T-helper 2 cell (primary cell): ENCODE data around the gene ELK1.
"Not testable (repeated sequence)": the region's sequence is repeated elsewhere in the genome, so short reads cannot be mapped to it uniquely, and the experiment has no call there.

Experiments used
- DNase-seq, 5 experiments: peaks; one replicate each; pipeline versions ENCODE4 v3.0.0 to v3.0.0-alpha.2; 2012 to 2022

The ELK1 gene

DNA sequence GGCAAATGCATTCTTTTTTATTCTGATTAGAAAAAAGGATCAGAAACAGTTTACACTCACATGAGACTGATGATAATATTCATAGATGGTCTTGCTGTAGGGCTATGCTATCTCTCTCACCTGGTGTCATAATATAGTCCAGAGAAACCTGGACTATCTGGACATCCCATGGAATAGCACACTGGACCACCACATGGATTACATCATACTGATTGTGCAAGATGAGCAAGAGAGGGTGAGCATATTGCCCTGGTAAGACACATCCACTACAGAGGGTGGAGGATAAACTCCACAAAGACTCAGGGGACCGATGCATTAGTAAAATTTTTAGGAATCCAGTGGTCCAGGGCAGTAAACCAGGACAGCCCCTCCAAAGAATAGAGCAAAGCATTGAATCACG lies 38.9 kb downstream of the ELK1 start:
- DNase-seq: no peak

DNA sequence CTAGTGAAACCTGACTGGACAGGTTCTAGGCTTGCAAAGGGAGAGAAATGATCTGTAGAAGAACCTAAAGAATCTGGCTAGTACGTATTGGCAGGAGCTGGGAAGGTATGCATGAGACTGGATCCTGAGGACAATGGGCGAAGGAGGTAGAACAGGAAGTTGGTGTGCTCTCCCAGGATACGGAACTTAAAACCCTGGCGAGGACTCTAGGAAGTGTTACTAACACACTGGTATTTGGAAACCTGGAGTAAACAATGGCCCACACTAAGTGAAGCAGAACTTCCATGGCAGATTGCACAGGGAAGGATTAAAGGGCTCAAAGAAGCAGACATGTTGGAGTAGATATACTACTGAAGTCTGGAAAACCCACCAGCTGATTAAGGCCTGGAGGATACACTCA lies 39.9 kb downstream of the ELK1 start:
- DNase-seq: no peak

DNA sequence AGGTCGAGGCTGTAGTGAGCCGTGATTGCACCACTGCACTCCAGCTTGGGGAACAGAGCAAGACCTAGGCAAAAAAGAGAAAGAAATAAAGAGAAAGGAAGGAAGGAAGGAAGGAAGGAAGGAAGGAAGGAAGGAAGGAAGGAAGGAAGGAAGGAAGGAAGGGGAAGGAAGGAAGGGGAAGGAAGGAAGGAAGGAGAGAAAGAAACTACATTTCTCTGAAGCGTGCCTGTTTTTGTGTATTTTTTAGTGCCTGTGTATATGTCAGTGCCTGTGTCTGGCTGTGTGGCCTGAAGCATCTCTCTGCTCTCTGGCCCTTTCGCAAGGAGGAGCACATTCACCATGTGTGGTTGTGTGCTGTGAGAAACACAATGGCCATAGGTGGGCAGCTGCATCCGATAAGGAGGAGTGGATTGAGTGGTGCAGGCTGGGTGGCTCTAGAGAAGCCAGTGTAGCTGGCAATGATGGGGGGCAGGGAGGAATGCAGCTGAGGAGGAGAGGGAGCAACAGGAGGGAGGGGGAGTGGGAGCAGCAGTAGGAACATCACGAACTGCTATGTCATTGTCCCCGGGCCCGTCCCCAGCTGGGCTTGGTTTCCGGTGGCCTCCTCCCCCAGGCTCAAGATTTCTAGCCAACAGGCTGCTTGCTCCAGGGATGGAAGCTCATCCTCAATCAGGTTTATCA lies 42.1 kb downstream of the ELK1 start:
- no peak for DNase-seq

DNA sequence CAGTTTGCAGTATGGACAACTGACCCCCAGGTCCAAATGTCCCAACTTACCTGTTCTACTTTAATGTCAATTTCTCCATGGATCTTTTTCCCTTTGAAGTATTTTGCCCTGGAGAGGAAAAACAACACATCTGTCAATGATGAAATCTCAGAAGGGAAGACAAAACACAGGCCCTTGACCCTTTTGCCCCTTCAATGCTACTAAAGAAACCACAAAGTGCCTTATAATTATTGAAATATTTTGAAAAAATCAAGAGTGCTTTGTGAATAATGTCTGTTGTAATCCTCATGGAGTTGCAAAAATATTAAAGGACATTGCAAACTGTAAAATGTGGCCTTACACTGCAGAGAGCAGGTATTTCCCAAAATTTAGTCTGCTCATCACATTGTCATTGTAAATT lies 43.3 kb downstream of the ELK1 start:
- DNase-seq: no peak

DNA sequence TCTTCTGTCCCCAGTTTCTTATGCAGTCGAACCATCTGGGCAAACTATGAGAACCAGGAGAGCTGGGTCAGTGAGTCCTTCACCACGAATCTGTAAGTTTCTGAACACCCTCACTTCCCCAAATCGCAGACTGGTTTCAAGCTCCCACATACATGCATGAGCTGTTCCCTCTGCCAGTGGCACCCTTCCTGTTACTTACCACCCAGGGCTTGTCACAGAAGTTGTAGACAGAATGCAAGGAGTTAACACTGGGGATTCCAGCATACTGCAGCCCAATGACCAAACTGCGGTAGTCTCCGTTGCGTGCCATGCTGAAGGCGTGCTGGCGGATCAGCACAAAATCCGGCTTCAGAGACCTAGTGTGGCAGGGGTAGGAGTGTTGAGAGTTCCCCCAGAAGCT lies 45.3 kb downstream of the ELK1 start:
- no peak for DNase-seq

DNA sequence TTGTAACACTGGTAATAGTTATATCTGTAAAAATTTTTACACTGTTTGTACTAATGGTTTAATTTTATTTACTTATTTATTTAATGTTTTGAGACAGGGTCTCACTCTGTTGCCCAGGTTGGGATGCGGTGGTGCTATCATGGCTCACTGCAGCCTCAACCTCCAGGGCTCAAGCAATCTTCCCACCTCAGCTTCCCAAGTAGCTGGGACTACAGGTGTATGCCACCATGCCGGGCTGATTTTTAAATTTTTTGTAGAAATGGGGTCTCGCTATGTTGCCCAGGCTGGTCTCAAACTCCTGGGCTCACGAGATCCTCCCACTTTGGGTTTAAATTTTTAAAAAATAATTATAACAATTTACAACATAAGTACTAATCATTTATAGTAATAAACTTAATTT lies 47.2 kb downstream of the ELK1 start:
- DNase-seq: not testable (repeated sequence)

DNA sequence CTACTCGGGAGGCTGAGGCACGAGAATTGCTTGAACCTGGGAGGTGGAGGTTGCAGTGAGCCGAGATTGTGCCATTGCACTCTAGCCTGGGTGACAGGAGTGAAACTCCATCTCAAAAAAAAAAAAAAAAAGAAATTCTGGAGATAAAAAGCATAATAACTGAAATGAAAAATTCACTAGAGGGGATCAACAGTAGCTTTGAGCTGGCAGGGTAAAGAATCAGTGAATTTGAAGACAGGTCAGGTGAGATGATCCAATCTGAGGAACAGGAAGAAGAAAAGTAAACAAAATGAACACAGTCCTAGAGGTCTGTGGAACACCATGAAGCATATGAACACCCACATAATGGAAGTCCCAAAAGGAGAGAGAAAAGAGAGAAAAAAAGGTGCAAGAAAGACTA lies 53.1 kb downstream of the ELK1 start:
- no peak for DNase-seq

DNA sequence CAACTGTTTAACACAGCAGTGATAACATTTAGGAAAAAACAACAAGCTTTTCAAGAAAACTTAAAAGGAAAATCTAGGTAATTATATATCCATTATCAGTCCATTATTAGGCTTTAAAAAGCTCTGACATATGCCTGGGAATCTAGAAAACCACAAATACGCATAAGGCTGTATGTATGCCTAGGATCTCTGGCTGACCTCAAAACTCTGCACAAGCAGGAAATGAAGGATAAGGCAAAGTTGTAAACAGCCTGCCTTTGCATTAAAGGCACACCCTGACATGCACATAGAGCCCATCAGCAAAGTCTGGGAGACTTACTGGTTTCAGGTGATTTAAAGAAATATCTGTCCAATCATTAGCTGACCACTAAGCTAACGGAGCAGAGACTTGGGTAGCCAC lies 54.1 kb downstream of the ELK1 start:
- DNase-seq: no peak

DNA sequence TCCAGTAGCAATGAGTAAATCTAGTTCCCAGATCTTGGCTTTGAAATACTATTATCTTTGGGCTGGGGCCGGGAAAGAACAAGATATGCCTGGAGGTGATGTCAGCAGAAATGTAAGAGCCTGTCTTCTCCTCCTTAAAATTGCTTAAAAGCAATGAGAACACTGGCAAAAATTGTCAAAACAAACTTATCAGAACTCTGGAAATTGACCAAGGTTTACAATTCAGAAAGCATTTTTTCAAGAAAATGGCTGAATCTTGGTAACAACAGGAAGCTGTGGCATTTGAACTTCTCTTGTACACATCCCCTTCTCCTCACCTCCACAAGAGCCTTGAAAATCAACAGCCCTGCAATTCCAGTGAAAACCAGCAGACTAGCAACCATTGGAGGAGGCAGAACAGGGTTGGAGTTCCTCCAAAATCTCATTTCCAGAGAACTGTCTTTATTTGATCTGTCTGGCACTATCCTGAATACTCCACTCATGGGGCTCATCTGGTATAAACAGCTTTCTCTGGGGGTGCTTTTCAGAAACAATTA lies 54.6 kb downstream of the ELK1 start:
- peak in 1 of 5 experiments; percentile 20 for DNase-seq

DNA sequence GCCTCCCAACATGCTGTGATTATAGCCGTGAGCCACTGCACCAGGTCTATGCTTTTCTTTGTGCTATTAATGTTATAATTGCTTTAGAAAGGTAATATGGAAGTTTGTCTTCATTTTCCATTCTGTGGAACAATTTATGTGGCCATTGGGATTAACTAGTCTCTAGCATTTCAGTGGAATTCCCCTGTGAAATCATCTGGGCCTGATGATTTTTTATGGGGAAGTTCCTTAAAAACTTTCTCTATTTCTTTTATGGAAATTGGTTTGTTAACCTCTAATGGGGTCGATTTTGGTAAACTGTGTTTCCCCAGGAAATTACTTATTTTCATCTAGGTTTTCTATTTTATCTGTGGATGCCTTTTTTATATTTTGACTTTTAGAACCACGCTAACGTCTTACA lies 56.8 kb downstream of the ELK1 start:
- DNase-seq: no peak

DNA sequence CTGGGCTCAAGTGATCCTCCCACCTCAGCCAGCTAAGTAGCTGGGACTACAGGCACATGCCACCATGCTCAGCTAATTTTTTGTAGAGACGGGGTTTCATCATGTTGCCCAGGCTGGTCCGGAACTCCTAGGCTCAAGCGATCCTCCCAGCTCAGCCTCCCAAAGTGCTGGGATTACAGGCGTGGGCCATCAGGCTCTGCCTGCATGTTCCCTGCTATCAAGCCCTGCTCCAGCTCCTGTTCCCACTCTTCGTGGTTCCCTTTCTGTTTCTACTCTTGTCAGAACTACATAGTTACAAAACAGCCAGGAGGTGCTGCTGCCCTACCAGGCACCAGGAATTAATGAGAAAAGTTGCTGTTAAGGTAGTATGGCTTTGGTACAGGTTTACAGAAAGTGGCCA lies 59.4 kb downstream of the ELK1 start:
- DNase-seq: no peak

DNA sequence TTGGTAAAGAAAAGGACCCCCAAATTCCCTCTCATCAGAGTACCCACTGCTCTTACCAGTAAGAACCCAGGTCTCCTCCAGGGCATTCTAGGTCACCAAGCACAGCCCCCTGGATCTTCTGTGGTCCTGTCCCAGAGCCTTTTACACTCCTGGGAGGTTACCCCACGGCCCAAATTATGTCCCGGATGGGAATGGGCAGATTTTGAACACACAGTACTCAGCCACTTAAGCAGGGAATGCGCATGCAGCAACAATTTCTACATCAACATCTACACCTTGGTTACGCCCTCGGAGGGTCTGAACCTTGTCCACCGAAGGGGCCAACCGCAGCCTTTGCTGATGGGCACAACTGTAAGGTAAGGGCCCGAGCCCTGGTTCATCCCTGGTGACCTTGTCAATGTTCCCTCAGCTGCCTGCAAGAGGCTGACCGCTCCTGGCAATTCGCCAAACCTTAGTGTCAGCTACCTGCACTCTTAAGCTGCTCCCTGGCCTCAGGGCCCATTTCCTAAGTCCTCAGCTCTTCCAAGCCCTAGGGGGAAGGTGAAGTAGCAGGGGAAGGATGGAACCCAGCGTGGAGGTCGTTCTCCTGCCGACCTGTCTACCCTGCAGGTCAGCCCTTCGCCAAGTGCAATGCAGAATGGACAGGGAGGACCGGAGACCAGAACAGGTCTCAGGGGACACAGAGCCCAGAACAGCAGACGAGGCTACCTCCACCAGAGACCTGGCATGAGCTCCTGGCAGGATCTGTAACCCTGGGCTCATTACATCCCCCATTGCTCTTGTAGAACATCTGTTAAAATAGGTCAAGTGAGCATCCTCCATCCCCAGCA lies 62.2 kb downstream of the ELK1 start:
- DNase-seq: no peak

DNA sequence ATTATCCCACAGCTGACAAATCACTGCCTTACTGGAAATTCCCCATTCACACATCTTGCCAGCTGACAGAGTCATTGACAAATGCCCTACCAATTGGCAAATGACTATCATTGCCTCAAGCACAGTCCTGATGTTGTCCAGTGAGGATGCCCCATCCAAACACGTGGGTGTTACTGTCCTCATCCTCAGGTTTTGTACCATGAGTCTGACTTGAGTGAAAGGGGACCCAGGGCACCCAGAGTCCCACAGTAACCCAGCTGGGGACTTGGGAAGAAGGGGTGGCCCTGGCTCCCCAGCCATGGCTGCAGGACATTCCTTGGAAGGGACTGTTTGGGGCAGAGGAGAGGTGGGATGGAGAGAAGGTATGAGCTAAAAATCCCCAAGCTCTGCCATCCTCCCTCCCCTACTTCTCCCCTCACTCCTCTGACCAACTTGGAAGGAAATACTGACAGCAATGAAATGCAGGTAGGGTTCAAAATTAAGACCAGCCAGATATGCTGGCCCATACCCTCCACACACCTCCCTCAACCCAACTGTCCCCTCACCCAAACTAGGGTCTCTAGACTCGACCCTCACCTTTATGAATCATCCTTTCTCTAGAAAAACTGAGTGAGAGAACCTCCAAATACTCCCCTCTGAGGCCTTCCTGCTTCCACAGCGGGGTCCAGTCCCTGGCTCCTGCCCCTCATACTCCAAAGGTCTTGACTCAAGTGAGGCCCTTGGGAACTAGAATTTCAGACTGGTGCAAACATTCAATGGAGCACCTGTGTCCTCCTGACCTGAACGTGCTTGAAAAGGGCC lies 63.1 kb downstream of the ELK1 start:
- no peak for DNase-seq

DNA sequence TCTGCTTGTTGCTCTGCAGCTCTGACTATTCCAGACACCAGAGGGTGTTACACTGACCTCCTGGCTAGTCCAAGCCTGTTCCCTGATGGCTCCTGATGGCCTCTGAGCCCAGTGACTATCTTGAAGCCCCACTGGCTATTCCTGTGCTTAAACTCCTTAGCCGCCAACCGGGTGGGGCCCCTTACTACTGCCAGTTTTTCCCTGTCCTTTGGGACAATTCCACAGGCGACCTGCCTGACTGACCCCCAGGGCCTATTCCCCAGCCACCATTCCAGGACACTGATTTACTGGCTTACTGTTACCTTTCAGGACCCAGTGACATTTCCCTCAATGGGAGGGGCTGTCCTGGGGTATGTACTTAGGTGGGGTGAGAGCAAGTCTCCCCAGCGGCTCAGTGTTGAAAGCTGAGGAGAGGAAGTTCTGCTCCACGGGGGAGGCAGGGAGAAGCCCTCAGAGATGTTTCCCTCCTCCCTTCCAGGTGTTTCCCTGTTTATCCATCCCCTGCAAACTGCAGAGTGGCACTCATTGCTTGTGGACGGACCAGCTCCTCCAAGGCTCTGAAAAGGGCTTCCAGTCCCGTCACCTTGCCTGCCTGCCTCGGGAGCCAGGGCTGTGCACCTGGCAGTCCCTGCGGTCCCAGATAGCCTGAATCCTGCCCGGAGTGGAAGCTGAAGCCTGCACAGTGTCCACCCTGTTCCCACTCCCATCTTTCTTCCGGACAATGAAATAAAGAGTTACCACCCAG lies 64.1 kb downstream of the ELK1 start:
- DNase-seq: no peak
